Large intestine (tissue), 3 donors: ENCODE results near the gene ETS1. TPM values are rescaled to one million over a fixed set of nuclear protein-coding genes. Genes with fewer than 3 reads are reported as not detected.
A peak's percentile ranks its signal among the peaks of the same experiment; 100 is the strongest.

ENCODE experiments used
- DNase-seq, 2 donors: peaks; one replicate each; pipeline versions ENCODE4 v3.0.0 to v3.0.0-alpha.2; 2013
- H3K27ac ChIP-seq: one replicate; pipeline ENCODE4 v1.5.1; 2013; ENCODE audit warnings: low read length
- H3K27me3 ChIP-seq: 2 replicates; pipeline ENCODE4 v1.6.1; 2013; ENCODE audit warnings: low read length; ENCODE audit not compliant: control insufficient read depth, insufficient read depth
- H3K36me3 ChIP-seq: 2 replicates; pipeline ENCODE4 v1.6.1; 2013; ENCODE audit warnings: low read length; ENCODE audit not compliant: control insufficient read depth, insufficient read depth
- H3K4me1 ChIP-seq: one replicate; pipeline ENCODE4 v1.6.1; 2013; ENCODE audit warnings: low read length; ENCODE audit not compliant: control insufficient read depth, insufficient read depth
- H3K4me3 ChIP-seq: one replicate; pipeline ENCODE4 v1.5.1; 2013; ENCODE audit warnings: low read length
- H3K9me3 ChIP-seq: one replicate; pipeline ENCODE4 v1.6.1; 2013; ENCODE audit warnings: mild to moderate bottlenecking, low read depth, low read length, moderate library complexity; ENCODE audit not compliant: control insufficient read depth
- WGBS: methylation state at CpG from one replicate; pipeline ENCODE4 v1.1.5; 2013; ENCODE audit warnings: low lambda C conversion rate; ENCODE audit not compliant: insufficient coverage; 5-methylcytosine and 5-hydroxymethylcytosine counted together
- polyA plus RNA-seq: library from polyadenylated mRNA; unstranded; fragments of 120-200 nt; gene quantifications from one replicate; pipeline ENCODE4 v1.2.1, GENCODE V29; 2013

The ETS1 gene
- polyA plus RNA-seq, 1 donor: 40.8 TPM

- peak overlapping the region; percentile 81 for H3K4me3 ChIP-seq
Observed at GRCh38 chr11:128520206-128520887, 67.0 kb downstream of the ETS1 start.

GRCh38 chr11:128519338-128519737 is 68.0 kb downstream of the ETS1 start:
- peaks cover 4% of the 10 kb centered on the region for H3K9me3 ChIP-seq
- H3K27ac ChIP-seq: no peak overlapping the region
- peaks cover 11% of the 10 kb centered on the region for H3K4me1 ChIP-seq
- DNase-seq: no peak
- WGBS: no CpG with 5 or more reads among the region's 4 CpGs
- no peaks in the 10 kb centered on the region for H3K36me3 ChIP-seq
- peaks cover 16% of the 10 kb centered on the region for H3K27me3 ChIP-seq
- peak overlapping the region; percentile 2 for H3K4me3 ChIP-seq

More at GRCh38 chr11:128520206-128520887, 67.0 kb downstream of the ETS1 start:
- Histone ChIP-seq H3K27ac (peak overlapping the region; percentile 69), H3K4me1 (peaks cover 11% of the 10 kb centered on the region), H3K9me3 (peaks cover 4% of the 10 kb centered on the region), H3K36me3 (no peaks in the 10 kb centered on the region), H3K27me3 (peaks cover 16% of the 10 kb centered on the region)
- DNase-seq: no peak
- 69% methylated on average over 2 of the region's 7 CpGs for WGBS

GRCh38 chr11:128518493-128519207 is 68.7 kb downstream of the ETS1 start:
- no peaks in the 10 kb centered on the region for H3K36me3 ChIP-seq
- peaks cover 11% of the 10 kb centered on the region for H3K4me1 ChIP-seq
- H3K27me3 ChIP-seq: peaks cover 16% of the 10 kb centered on the region
- peak overlapping the region; percentile 5 for H3K27ac ChIP-seq
- peaks cover 4% of the 10 kb centered on the region for H3K9me3 ChIP-seq
- no peak for DNase-seq
- whole genome bisulfite sequencing: 42% methylated on average over 3 of the region's 7 CpGs
- peak overlapping the region; percentile 2 for H3K4me3 ChIP-seq

GRCh38 chr11:128517451-128518230 is 69.7 kb downstream of the ETS1 start:
- Histone ChIP-seq H3K27me3 (peaks cover 16% of the 10 kb centered on the region), H3K4me1 (peaks cover 5% of the 10 kb centered on the region), H3K4me3 (peak overlapping the region; percentile 0), H3K27ac (no peak overlapping the region), H3K36me3 (peaks cover 6% of the 10 kb centered on the region), H3K9me3 (peaks cover 4% of the 10 kb centered on the region)
- DNase-seq: no peak
- no CpG with 5 or more reads among the region's 5 CpGs for WGBS

- no peak for DNase-seq
- H3K27me3 ChIP-seq: peaks cover 16% of the 10 kb centered on the region
- H3K9me3 ChIP-seq: peaks cover 4% of the 10 kb centered on the region
- H3K27ac ChIP-seq: no peak overlapping the region
- H3K4me1 ChIP-seq: peaks cover 4% of the 10 kb centered on the region
- no peak overlapping the region for H3K4me3 ChIP-seq
- WGBS: no CpG with 5 or more reads among the region's 4 CpGs
- peaks cover 12% of the 10 kb centered on the region for H3K36me3 ChIP-seq
Observed at GRCh38 chr11:128516886-128517285, 70.5 kb downstream of the ETS1 start.

- Histone ChIP-seq H3K4me3 (no peak overlapping the region), H3K4me1 (no peaks in the 10 kb centered on the region), H3K36me3 (peaks cover 12% of the 10 kb centered on the region), H3K27ac (no peak overlapping the region), H3K27me3 (peaks cover 9% of the 10 kb centered on the region), H3K9me3 (no peaks in the 10 kb centered on the region)
- DNase-seq: no peak
- 52% methylated on average over 5 of the region's 10 CpGs for WGBS
Observed at GRCh38 chr11:128515826-128516778, 71.3 kb downstream of the ETS1 start.

GRCh38 chr11:128515086-128515485 is 72.3 kb downstream of the ETS1 start:
- DNase-seq: no peak
- WGBS: 75% methylated on average over 1 of the region's 6 CpGs
- no peak overlapping the region for H3K4me3 ChIP-seq
- H3K9me3 ChIP-seq: no peaks in the 10 kb centered on the region
- H3K27me3 ChIP-seq: peaks cover 4% of the 10 kb centered on the region
- no peaks in the 10 kb centered on the region for H3K4me1 ChIP-seq
- peaks cover 12% of the 10 kb centered on the region for H3K36me3 ChIP-seq
- H3K27ac ChIP-seq: no peak overlapping the region

GRCh38 chr11:128513915-128514681 is 73.3 kb downstream of the ETS1 start:
- WGBS: 90% methylated on average over 4 of the region's 6 CpGs
- Histone ChIP-seq H3K27ac (no peak overlapping the region), H3K4me1 (no peaks in the 10 kb centered on the region)

GRCh38 chr11:128512474-128512996 is 74.8 kb downstream of the ETS1 start:
- Histone ChIP-seq H3K27ac (no peak overlapping the region), H3K9me3 (no peaks in the 10 kb centered on the region), H3K4me3 (no peak overlapping the region), H3K4me1 (peaks cover 10% of the 10 kb centered on the region), H3K27me3 (peaks cover 2% of the 10 kb centered on the region), H3K36me3 (peaks cover 12% of the 10 kb centered on the region)
- no CpG with 5 or more reads among the region's 14 CpGs for WGBS
- no peak for DNase-seq

More at GRCh38 chr11:128513915-128514681, 73.3 kb downstream of the ETS1 start:
- Histone ChIP-seq H3K27me3 (peaks cover 4% of the 10 kb centered on the region), H3K4me3 (no peak overlapping the region), H3K9me3 (no peaks in the 10 kb centered on the region), H3K36me3 (peaks cover 12% of the 10 kb centered on the region)
- DNase-seq: no peak
